ENCODE measurements around the gene IQCE.

Gene IQCE

GRCh38 chr7:2657920-2658671 is 99.3 kb downstream of the IQCE start:
- DNase-seq (ENCODE audit: low spot score), result no peak
- CTCF ChIA-PET, result no interaction called here
- TF ChIP-seq CTCF (conservative IDR thresholded peaks at IDR 0.05; ENCODE audit: low read depth), result no peak

GRCh38 chr7:2658941-2659340 is 100.2 kb downstream of the IQCE start:
- TF ChIP-seq CTCF (conservative IDR thresholded peaks at IDR 0.05; ENCODE audit: low read depth), result no peak
- CTCF ChIA-PET, result no interaction called here
- DNase-seq (ENCODE audit: low spot score), result no peak
- POLR2A ChIA-PET (ENCODE audit: low non-redundant PET), result interaction anchor here (0.5 kb wide), 1 partner anchor 1842 kb away, joined by 3 read pairs; no protein-coding TSS in a partner anchor
- peak overlapping the region; percentile 33 for H3K27ac ChIP-seq

More at GRCh38 chr7:2657920-2658671, 99.3 kb downstream of the IQCE start:
- POLR2A ChIA-PET (ENCODE audit: low non-redundant PET), result no interaction called here
- H3K27ac ChIP-seq, result peak overlapping the region; percentile 17

GRCh38 chr7:2659556-2660358 is 101.0 kb downstream of the IQCE start:
- TF ChIP-seq CTCF (conservative IDR thresholded peaks at IDR 0.05; ENCODE audit: low read depth), result no peak
- no peak for DNase-seq (ENCODE audit: low spot score)
- H3K27ac ChIP-seq, result peak overlapping the region; percentile 33
- ChIA-PET CTCF (interaction anchor here (1.0 kb wide), 1 partner anchor 11 kb away, joined by 3 read pairs; no protein-coding TSS in a partner anchor), POLR2A (ENCODE audit: low non-redundant PET) (interaction anchor here (0.5 kb wide), 1 partner anchor 1843 kb away, joined by 3 read pairs; no protein-coding TSS in a partner anchor)

- peak overlapping the region; percentile 33 for H3K27ac ChIP-seq
- no peak for DNase-seq (ENCODE audit: low spot score)
- TF ChIP-seq CTCF (conservative IDR thresholded peaks at IDR 0.05; ENCODE audit: low read depth), result peak; percentile 30; the same call in 1 of the 2 replicates
- ChIA-PET POLR2A (ENCODE audit: low non-redundant PET) (no interaction called here), CTCF (interaction anchor here (1.0 kb wide), 1 partner anchor 10 kb away, joined by 3 read pairs; no protein-coding TSS in a partner anchor)
These were observed 101.7 kb downstream of the IQCE start for GRCh38 chr7:2660359-2661095.

GRCh38 chr7:2661096-2661449 is 102.3 kb downstream of the IQCE start:
- H3K27ac ChIP-seq, result peak overlapping the region; percentile 33
- ChIA-PET CTCF (no interaction called here), POLR2A (ENCODE audit: low non-redundant PET) (no interaction called here)
- DNase-seq (ENCODE audit: low spot score), result no peak
- no peak for TF ChIP-seq CTCF (conservative IDR thresholded peaks at IDR 0.05; ENCODE audit: low read depth)
